Measurements from ENCODE around the gene DCST2.
A peak's percentile ranks its signal among the peaks of the same experiment; 100 is the strongest.

DCST2 gene

DNA sequence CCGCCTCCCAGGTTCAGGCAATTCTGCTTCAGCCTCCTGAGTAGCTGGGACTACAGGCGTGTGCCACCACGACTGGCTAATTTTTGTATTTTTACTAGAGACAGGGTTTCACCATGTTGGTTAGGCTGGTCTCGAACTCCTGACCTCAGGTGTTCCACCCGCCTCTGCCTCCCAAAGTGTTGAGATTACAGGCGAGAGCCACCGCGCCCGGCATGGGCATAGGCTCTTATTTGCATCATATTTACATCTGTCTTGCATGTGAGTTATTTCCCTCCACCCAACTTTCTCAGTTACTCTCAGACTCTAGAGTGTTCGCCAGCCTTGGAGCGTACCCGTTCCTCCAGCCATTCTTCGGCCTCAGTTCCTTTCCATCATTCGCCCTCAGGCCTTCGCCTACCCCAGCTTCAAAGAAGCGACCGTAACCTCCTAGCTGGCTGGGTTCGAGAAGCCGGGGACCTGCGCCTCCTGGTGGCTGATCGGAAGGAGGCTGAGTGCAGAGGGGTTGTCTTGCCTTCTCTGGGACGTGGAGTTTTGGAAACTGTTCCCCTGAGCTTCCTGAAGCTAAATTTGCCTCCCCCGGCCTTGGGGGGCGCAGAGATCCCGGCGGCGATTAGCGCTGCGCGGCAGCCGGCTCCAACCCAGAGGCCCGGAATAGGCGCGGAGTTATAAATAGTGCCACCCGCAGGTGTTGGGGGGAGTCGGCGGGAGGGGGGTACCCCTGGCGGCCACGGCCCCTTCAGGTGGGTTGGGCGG, 34.6 kb downstream of the DCST2 start:
- TF ChIP-seq EZH2phosphoT487 (IDR thresholded peaks at IDR 0.05; ENCODE audit: low read depth), result no peak
- TF ChIP-seq, protein P1, sequence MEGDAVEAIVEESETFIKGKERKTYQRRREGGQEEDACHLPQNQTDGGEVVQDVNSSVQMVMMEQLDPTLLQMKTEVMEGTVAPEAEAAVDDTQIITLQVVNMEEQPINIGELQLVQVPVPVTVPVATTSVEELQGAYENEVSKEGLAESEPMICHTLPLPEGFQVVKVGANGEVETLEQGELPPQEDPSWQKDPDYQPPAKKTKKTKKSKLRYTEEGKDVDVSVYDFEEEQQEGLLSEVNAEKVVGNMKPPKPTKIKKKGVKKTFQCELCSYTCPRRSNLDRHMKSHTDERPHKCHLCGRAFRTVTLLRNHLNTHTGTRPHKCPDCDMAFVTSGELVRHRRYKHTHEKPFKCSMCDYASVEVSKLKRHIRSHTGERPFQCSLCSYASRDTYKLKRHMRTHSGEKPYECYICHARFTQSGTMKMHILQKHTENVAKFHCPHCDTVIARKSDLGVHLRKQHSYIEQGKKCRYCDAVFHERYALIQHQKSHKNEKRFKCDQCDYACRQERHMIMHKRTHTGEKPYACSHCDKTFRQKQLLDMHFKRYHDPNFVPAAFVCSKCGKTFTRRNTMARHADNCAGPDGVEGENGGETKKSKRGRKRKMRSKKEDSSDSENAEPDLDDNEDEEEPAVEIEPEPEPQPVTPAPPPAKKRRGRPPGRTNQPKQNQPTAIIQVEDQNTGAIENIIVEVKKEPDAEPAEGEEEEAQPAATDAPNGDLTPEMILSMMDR (IDR thresholded peaks at IDR 0.05; ENCODE audit: low read depth, low read length), result peak; percentile 98
- Histone ChIP-seq H3K27me3 (ENCODE audit: low read depth, low read length) (no peaks in the 10 kb centered on the region), H3K9ac (ENCODE audit: low read length) (peak overlapping the region; percentile 89), H3K27ac (ENCODE audit: low read length) (peak overlapping the region; percentile 95), H4K20me1 (ENCODE audit: insufficient read depth, low read length) (no peaks in the 10 kb centered on the region), H3K4me2 (ENCODE audit: low read length) (peak overlapping the region; percentile 82), H3K4me3 (ENCODE audit: low read length) (peak overlapping the region; percentile 84), H3K79me2 (ENCODE audit: low read length) (peaks cover 14% of the 10 kb centered on the region), H2AFZ (ENCODE audit: low read depth, low read length) (no peak overlapping the region), H3K9me3 (ENCODE audit: insufficient read depth, low read length) (no peaks in the 10 kb centered on the region), H3K36me3 (replicated peaks; ENCODE audit: low read depth, low read length) (peaks cover 2% of the 10 kb centered on the region), H3K4me1 (ENCODE audit: low read length) (peaks cover 28% of the 10 kb centered on the region)

DNA sequence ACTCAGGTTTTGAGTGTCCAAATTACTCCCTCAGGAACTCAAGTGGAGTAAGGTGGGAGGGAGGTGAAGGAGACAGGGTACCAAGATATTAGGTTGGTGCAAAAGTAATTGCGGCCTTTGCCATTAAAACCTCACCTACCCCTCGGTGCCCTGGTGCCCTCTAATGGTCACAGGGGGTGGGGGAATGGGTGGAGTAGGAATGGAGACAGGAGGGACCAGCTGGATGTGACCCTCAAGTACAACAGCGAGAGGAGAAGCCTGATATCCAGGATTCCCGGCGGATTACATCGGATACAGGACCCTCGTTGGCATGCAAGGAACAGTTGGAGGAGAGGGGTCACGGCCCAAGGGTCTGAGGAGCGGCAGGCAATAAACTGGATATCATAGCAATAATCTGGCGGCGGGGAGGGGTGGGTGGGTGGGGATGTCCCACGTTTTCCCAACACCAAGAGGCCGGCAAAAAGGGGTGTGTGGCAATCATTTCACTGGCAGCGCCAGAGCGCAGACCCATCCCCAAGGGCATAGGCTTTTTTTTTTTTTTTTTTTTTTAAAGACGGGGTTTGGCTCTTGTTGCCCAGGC, 35.3 kb downstream of the DCST2 start:
- H3K4me2 ChIP-seq (ENCODE audit: low read length), result peak overlapping the region; percentile 82
- no peaks in the 10 kb centered on the region for H3K9me3 ChIP-seq (ENCODE audit: insufficient read depth, low read length)
- no peaks in the 10 kb centered on the region for H3K27me3 ChIP-seq (ENCODE audit: low read depth, low read length)
- TF ChIP-seq, protein P1 (IDR thresholded peaks at IDR 0.05; ENCODE audit: low read depth, low read length), result peak; percentile 54
- no peak for TF ChIP-seq EZH2phosphoT487 (IDR thresholded peaks at IDR 0.05; ENCODE audit: low read depth)
- H2AFZ ChIP-seq (ENCODE audit: low read depth, low read length), result no peak overlapping the region
- no peaks in the 10 kb centered on the region for H4K20me1 ChIP-seq (ENCODE audit: insufficient read depth, low read length)
- peak overlapping the region; percentile 84 for H3K4me3 ChIP-seq (ENCODE audit: low read length)
- peaks cover 7% of the 10 kb centered on the region for H3K79me2 ChIP-seq (ENCODE audit: low read length)
- peak overlapping the region; percentile 89; the same call in 1 of the 2 replicates for H3K9ac ChIP-seq (ENCODE audit: low read length)
- H3K27ac ChIP-seq (ENCODE audit: low read length), result peak overlapping the region; percentile 95
- H3K4me1 ChIP-seq (ENCODE audit: low read length), result peaks cover 28% of the 10 kb centered on the region
- no peaks in the 10 kb centered on the region for H3K36me3 ChIP-seq (replicated peaks; ENCODE audit: low read depth, low read length)

DNA sequence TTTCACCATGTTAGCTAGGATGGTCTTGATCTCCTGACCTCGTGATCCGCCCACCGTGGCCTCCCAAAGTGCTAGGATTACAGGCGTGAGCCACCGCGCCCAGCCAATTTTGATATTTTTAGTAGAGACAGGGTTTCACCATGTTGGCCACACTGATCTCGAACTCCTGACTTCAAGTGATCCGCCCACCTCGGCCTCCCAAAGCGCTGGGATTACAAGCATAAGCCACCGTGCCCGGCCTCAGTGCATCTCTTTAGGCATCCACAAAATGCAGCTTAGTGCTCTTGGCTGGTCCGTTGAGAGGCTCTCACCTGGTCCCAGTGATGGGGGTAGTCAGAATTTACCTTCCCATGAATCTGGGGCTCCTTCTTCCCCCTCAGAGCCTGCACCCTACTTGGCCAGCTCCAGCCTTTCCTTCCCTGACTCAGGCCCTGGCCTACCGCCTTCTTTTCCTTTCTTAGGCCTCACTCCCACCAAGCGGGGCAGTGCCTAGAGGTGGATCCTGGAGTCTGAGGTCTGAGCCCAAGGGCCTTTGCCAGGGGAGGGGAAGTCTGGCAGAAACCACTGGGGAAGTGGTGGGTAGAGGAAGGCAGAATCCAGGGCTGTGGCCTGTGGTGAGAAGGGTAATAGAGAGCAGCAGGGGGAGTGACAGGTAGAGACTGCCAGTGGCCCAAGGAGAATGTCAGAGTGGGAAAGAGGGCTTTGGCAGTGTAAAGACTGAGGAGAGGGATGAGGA, 36.4 kb downstream of the DCST2 start:
- Histone ChIP-seq H3K36me3 (replicated peaks; ENCODE audit: low read depth, low read length) (no peaks in the 10 kb centered on the region), H3K79me2 (ENCODE audit: low read length) (no peaks in the 10 kb centered on the region), H3K9ac (ENCODE audit: low read length) (no peak overlapping the region)

More for the DNA sequence above, 36.4 kb downstream of the DCST2 start:
- no peak overlapping the region for H2AFZ ChIP-seq (ENCODE audit: low read depth, low read length)
- H4K20me1 ChIP-seq (ENCODE audit: insufficient read depth, low read length), result no peaks in the 10 kb centered on the region
- H3K4me3 ChIP-seq (ENCODE audit: low read length), result no peak overlapping the region
- H3K9me3 ChIP-seq (ENCODE audit: insufficient read depth, low read length), result no peaks in the 10 kb centered on the region
- no peaks in the 10 kb centered on the region for H3K27me3 ChIP-seq (ENCODE audit: low read depth, low read length)
- no peak for TF ChIP-seq EZH2phosphoT487 (IDR thresholded peaks at IDR 0.05; ENCODE audit: low read depth)
- TF ChIP-seq, protein P1 (IDR thresholded peaks at IDR 0.05; ENCODE audit: low read depth, low read length), result no peak
- H3K4me1 ChIP-seq (ENCODE audit: low read length), result peaks cover 28% of the 10 kb centered on the region
- no peak overlapping the region for H3K27ac ChIP-seq (ENCODE audit: low read length)
- peak overlapping the region; percentile 13 for H3K4me2 ChIP-seq (ENCODE audit: low read length)
